OCI-LY7 (cell line): ENCODE measurements around the gene HS1BP3. TPM values are rescaled to one million over a fixed set of nuclear protein-coding genes. Genes with fewer than 3 reads are reported as not detected.

Experiments used
- BruUV-seq: library from RNA; stranded (reverse); fragments of 400-500 nt; replicated peaks from 2 replicates; lab custom pipeline; 2021; lab: Mats Ljungman, UMichigan
- CTCF ChIA-PET: fragments of 300-600 bp; sonication (Branson Sonifier 250); formaldehyde crosslinking; loops from one replicate; lab custom pipeline; 2022; ENCODE audit warnings: antibody characterized with exemption; ENCODE audit not compliant: unreplicated experiment; lab: Charles Lee
- POLR2A ChIA-PET: fragments of 300-600 bp; sonication (Branson Sonifier 250); formaldehyde crosslinking; loops from one replicate; lab custom pipeline; 2022; ENCODE audit warnings: antibody characterized with exemption; lab: Charles Lee
- DNase-seq: peaks from one replicate; pipeline ENCODE4 v3.0.0-alpha.2; 2015; ENCODE audit warnings: low spot score
- H2AFZ ChIP-seq: fragments of 200-600 bp; sonication (generic), shearing (Covaris generic); 2 replicates; pipeline ENCODE4 v1.6.1; 2014; ENCODE audit warnings: mild to moderate bottlenecking, antibody characterized with exemption, low read length, moderate library complexity
- H3K27ac ChIP-seq: fragments of 200-600 bp; sonication (generic); 2 replicates; pipeline ENCODE4 v1.5.1; 2014; ENCODE audit warnings: mixed run types, low read depth, mild to moderate bottlenecking, moderate library complexity, low read length, inconsistent platforms; ENCODE audit not compliant: poor library complexity, severe bottlenecking
- H3K36me3 ChIP-seq: fragments of 200-600 bp; sonication (generic); 2 replicates; pipeline ENCODE4 v1.6.1; 2014; ENCODE audit warnings: mild to moderate bottlenecking, antibody characterized with exemption, low read length, moderate library complexity, mixed read lengths; ENCODE audit not compliant: insufficient read depth
- H3K4me1 ChIP-seq: fragments of 200-600 bp; sonication (generic); 2 replicates; pipeline ENCODE4 v1.5.1; 2014; ENCODE audit warnings: mild to moderate bottlenecking, low read length; ENCODE audit not compliant: insufficient read depth, poor library complexity, severe bottlenecking
- H3K4me2 ChIP-seq: fragments of 200-600 bp; sonication (generic); 2 replicates; pipeline ENCODE4 v1.6.1; 2014; ENCODE audit warnings: mild to moderate bottlenecking, low read length
- H3K4me3 ChIP-seq: fragments of 200-600 bp; sonication (generic); 2 replicates; pipeline ENCODE4 v1.5.1; 2014; ENCODE audit warnings: mild to moderate bottlenecking, low read depth, low read length; ENCODE audit not compliant: poor library complexity, severe bottlenecking
- H3K79me2 ChIP-seq: fragments of 200-600 bp; sonication (generic); 2 replicates; pipeline ENCODE4 v1.6.1; 2016; ENCODE audit warnings: low read depth, mild to moderate bottlenecking, low read length, moderate library complexity, mixed read lengths; ENCODE audit not compliant: insufficient read depth
- H3K9me2 ChIP-seq: fragments of 200-600 bp; sonication (generic); 2 replicates; pipeline ENCODE4 v1.6.1; 2016; ENCODE audit warnings: mild to moderate bottlenecking, low read length, mixed read lengths; ENCODE audit not compliant: insufficient read depth
- H3K9me3 ChIP-seq: fragments of 200-600 bp; sonication (generic); 2 replicates; pipeline ENCODE4 v1.6.1; 2014; ENCODE audit warnings: mild to moderate bottlenecking, mixed run types, low read length, mixed read lengths
- H4K20me1 ChIP-seq: fragments of 200-600 bp; sonication (generic); 2 replicates; pipeline ENCODE4 v1.6.1; 2014; ENCODE audit warnings: mild to moderate bottlenecking, antibody characterized with exemption, low read length, moderate library complexity, mixed read lengths; ENCODE audit not compliant: insufficient read depth
- CTCF ChIP-seq: fragments of 200-600 bp; sonication (generic); conservative IDR thresholded peaks from 2 replicates; pipeline ENCODE4 v1.5.1; 2014; ENCODE audit warnings: mild to moderate bottlenecking, antibody characterized with exemption, low read length, moderate library complexity, mixed read lengths
- EZH2phosphoT487 ChIP-seq: fragments of 200-600 bp; sonication (generic); IDR thresholded peaks from 2 replicates; pipeline ENCODE4 v1.6.1; 2018; ENCODE audit warnings: low read depth, borderline replicate concordance, mild to moderate bottlenecking, mixed run types, antibody characterized with exemption, low read length, moderate library complexity, mixed read lengths
- intact Hi-C: fragments of 100-400 bp; cut with micrococcal nuclease; formaldehyde crosslinking; loops from one replicate; pipeline ENCODE4 v1.10.0; 2022; ENCODE audit not compliant: unreplicated experiment
- total RNA-seq, 2 experiments: library from RNA; depleted of rRNA in 1 of 2; stranded (reverse); fragments of >200 nt in 1 of 2; shearing (Covaris generic) in 1 of 2; gene quantifications; 2 replicates each; pipeline ENCODE4 v1.2.3, GENCODE V29; 2014 to 2022

Gene HS1BP3
- total RNA-seq, 2 experiments from 2014 or later, result 10.6 to 15.2 TPM

DNA sequence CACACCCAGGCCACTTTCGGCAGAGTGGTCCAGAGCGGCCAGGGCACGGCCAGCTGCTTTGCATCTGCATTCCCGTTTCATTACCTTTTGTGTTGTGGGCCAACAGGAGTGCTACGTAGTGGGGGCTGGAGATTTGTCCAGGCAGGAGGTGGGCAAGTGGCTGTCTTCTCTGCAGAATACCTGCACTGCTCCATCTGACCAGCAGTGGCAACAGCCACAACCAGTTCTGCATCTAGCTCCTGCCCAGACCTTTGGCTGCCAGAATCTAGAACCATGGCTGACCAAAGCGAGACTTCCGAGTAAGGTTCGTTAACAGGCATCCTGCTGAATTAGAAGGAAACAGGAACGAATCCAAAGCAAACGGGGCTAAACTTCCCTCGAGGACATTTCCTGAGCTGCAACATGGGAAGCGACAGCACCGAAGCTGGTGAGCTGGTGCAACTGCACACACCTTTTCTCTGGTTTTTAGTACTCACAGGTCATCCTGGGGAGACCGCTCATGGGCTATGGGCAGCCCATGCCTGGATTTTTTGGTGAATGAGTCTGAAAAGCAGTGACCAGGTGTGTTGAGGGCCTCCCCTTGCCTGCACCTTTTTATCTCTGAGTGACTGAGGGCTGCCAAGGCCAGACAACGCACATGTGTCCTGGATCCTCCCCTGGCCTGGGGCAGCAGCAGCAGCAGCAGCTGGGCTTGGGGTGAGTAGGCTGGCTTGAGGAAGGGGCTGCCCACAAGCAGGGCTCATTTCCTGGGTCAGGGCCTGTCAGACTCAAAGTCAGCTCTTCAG lies 26.6 kb upstream of the HS1BP3 start:
- peak overlapping the region; percentile 69 for H3K4me2 ChIP-seq
- BruUV-seq, result no TSS peak

GRCh38 chr2:20676353-20677215 lies 25.7 kb upstream of the HS1BP3 start:
- intact Hi-C loops, result loop anchor here (1.0 to 5.0 kb wide), 4 partner anchors 15 to 286 kb away; partner anchors contain the start of gene LDAH
- POLR2A ChIA-PET, result interaction anchor here (0.7 to 5.1 kb wide), 20 partner anchors 9 to 328 kb away, joined by 3 to 30 read pairs (median 6); partner anchors contain the start of genes HS1BP3 and LDAH
- no peaks in the 10 kb centered on the region for H3K9me2 ChIP-seq
- no peaks in the 10 kb centered on the region for H3K36me3 ChIP-seq
- peak overlapping the region; percentile 86 for H3K27ac ChIP-seq
- no TSS peak for BruUV-seq
- H3K4me3 ChIP-seq, result peak overlapping the region; percentile 0
- H3K4me2 ChIP-seq, result peak overlapping the region; percentile 69
- TF ChIP-seq CTCF (peak; percentile 46; the same call in 1 of the 2 replicates), EZH2phosphoT487 (no peak)
- peak overlapping the region; percentile 44; the same call in 1 of the 2 replicates for H2AFZ ChIP-seq
- DNase-seq, result peak; percentile 82
- no peaks in the 10 kb centered on the region for H3K79me2 ChIP-seq
- H3K9me3 ChIP-seq, result no peaks in the 10 kb centered on the region
- H3K4me1 ChIP-seq, result peaks cover 38% of the 10 kb centered on the region
- H4K20me1 ChIP-seq, result no peaks in the 10 kb centered on the region
- CTCF ChIA-PET, result interaction anchor here (0.7 to 3.4 kb wide), 11 partner anchors 8 to 287 kb away, joined by 3 to 21 read pairs (median 4); partner anchors contain the start of genes GDF7, HS1BP3 and LDAH

More for the DNA sequence above, 26.6 kb upstream of the HS1BP3 start:
- H3K27ac ChIP-seq, result peak overlapping the region; percentile 86
- no peaks in the 10 kb centered on the region for H3K9me2 ChIP-seq
- H3K4me3 ChIP-seq, result peak overlapping the region; percentile 1
- peaks cover 39% of the 10 kb centered on the region for H3K4me1 ChIP-seq
- ChIA-PET POLR2A (interaction anchor here (0.5 to 5.1 kb wide), 18 partner anchors 8 to 185 kb away, joined by 3 to 30 read pairs (median 6); partner anchors contain the start of genes GDF7, HS1BP3 and LDAH), CTCF (interaction anchor here (0.6 to 3.4 kb wide), 9 partner anchors 15 to 286 kb away, joined by 3 to 25 read pairs (median 7); partner anchors contain the start of gene HS1BP3)
- no peaks in the 10 kb centered on the region for H3K79me2 ChIP-seq
- H4K20me1 ChIP-seq, result no peaks in the 10 kb centered on the region
- no peaks in the 10 kb centered on the region for H3K9me3 ChIP-seq
- TF ChIP-seq EZH2phosphoT487 (no peak), CTCF (peak; percentile 79)
- intact Hi-C loops, result loop anchor here (2.0 to 5.0 kb wide), 3 partner anchors 67 to 285 kb away; partner anchors contain the start of gene LDAH
- no peaks in the 10 kb centered on the region for H3K36me3 ChIP-seq
- H2AFZ ChIP-seq, result peak overlapping the region; percentile 44; the same call in 1 of the 2 replicates
- DNase-seq, result peak; percentile 53
